HEK293 (cell line): ENCODE data around the gene BIN1.

ENCODE experiments used
- CTCF ChIP-seq: fragments of 450-650 bp; formaldehyde crosslinking; IDR thresholded peaks from 2 replicates; pipeline ENCODE4 v1.5.1; 2016; ENCODE audit warnings: missing biosample characterization, missing genetic modification characterization
- ZNF24 ChIP-seq: fragments of 450-650 bp; formaldehyde crosslinking; IDR thresholded peaks from 2 replicates; pipeline ENCODE4 v1.5.1; 2016; ENCODE audit warnings: missing biosample characterization, missing genetic modification characterization
- ZNF324 ChIP-seq: fragments of 450-650 bp; formaldehyde crosslinking; IDR thresholded peaks from 2 replicates; pipeline ENCODE4 v1.5.1; 2016; ENCODE audit warnings: missing biosample characterization, missing genetic modification characterization
- ZNF473 ChIP-seq: fragments of 450-650 bp; formaldehyde crosslinking; IDR thresholded peaks from 2 replicates; pipeline ENCODE4 v1.5.1; 2017; ENCODE audit warnings: missing biosample characterization, missing genetic modification characterization
- ZNF596 ChIP-seq: fragments of 450-650 bp; IDR thresholded peaks from 2 replicates; pipeline ENCODE4 v1.5.0; 2018; ENCODE audit warnings: missing biosample characterization, mild to moderate bottlenecking, missing genetic modification characterization, moderate library complexity
- ZNF654 ChIP-seq: fragments of 450-650 bp; formaldehyde crosslinking; IDR thresholded peaks from 2 replicates; pipeline ENCODE4 v1.5.1; 2016; ENCODE audit warnings: low read depth, missing biosample characterization, missing genetic modification characterization
- TF ChIP-seq, protein P1 (sequence below): fragments of 450-650 bp; formaldehyde crosslinking; IDR thresholded peaks from 2 replicates; pipeline ENCODE4 v1.5.1; 2016; ENCODE audit warnings: missing biosample characterization, missing genetic modification characterization, low read depth
- TF ChIP-seq, protein P2 (sequence below): fragments of 450-650 bp; formaldehyde crosslinking; conservative IDR thresholded peaks from 2 replicates; pipeline ENCODE4 v1.5.1; 2016; ENCODE audit warnings: low read depth, missing biosample characterization, missing genetic modification characterization
- TF ChIP-seq, protein P3 (sequence below): sonication (generic); formaldehyde crosslinking; IDR thresholded peaks from 2 replicates; pipeline ENCODE4 v1.8.1; 2022; ENCODE audit warnings: mild to moderate bottlenecking, moderate library complexity, missing genetic modification reagents
- TF ChIP-seq, protein P4 (sequence below): fragments of 450-650 bp; formaldehyde crosslinking; IDR thresholded peaks from 2 replicates; pipeline ENCODE4 v1.5.1; 2016; ENCODE audit warnings: missing biosample characterization, missing genetic modification characterization

DNA sequence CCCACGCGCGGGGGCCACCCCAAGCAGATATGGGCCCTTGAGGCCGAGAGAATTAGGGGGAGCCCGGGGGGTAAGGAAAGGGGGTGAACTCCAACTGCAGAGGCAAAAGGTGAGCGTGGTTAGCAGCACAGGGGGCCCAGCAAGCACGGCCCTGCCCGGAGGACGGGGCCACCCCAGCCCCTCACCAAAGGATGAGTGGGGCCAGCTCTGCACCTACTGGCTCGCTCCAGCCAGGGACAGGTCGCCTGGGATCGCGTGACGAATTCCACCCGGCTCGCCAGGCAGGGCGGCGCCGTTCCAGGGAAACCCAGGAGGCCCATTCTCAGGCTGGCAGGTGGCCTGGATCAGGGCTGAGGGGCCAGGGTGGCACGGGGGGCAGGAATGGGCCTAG is 38.6 kb downstream of the BIN1 start:
- TF ChIP-seq ZNF654 (no peak), CTCF (tag by site-specific recombination) (no peak), ZNF596 (tag by site-specific recombination) (no peak), ZNF473 (tag by site-specific recombination) (no peak), ZNF24 (tag by site-specific recombination) (no peak), ZNF324 (tag by site-specific recombination) (no peak)
- TF ChIP-seq, protein P1, sequence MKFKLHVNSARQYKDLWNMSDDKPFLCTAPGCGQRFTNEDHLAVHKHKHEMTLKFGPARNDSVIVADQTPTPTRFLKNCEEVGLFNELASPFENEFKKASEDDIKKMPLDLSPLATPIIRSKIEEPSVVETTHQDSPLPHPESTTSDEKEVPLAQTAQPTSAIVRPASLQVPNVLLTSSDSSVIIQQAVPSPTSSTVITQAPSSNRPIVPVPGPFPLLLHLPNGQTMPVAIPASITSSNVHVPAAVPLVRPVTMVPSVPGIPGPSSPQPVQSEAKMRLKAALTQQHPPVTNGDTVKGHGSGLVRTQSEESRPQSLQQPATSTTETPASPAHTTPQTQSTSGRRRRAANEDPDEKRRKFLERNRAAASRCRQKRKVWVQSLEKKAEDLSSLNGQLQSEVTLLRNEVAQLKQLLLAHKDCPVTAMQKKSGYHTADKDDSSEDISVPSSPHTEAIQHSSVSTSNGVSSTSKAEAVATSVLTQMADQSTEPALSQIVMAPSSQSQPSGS (tag by site-specific recombination) = no peak
- TF ChIP-seq, protein P2, sequence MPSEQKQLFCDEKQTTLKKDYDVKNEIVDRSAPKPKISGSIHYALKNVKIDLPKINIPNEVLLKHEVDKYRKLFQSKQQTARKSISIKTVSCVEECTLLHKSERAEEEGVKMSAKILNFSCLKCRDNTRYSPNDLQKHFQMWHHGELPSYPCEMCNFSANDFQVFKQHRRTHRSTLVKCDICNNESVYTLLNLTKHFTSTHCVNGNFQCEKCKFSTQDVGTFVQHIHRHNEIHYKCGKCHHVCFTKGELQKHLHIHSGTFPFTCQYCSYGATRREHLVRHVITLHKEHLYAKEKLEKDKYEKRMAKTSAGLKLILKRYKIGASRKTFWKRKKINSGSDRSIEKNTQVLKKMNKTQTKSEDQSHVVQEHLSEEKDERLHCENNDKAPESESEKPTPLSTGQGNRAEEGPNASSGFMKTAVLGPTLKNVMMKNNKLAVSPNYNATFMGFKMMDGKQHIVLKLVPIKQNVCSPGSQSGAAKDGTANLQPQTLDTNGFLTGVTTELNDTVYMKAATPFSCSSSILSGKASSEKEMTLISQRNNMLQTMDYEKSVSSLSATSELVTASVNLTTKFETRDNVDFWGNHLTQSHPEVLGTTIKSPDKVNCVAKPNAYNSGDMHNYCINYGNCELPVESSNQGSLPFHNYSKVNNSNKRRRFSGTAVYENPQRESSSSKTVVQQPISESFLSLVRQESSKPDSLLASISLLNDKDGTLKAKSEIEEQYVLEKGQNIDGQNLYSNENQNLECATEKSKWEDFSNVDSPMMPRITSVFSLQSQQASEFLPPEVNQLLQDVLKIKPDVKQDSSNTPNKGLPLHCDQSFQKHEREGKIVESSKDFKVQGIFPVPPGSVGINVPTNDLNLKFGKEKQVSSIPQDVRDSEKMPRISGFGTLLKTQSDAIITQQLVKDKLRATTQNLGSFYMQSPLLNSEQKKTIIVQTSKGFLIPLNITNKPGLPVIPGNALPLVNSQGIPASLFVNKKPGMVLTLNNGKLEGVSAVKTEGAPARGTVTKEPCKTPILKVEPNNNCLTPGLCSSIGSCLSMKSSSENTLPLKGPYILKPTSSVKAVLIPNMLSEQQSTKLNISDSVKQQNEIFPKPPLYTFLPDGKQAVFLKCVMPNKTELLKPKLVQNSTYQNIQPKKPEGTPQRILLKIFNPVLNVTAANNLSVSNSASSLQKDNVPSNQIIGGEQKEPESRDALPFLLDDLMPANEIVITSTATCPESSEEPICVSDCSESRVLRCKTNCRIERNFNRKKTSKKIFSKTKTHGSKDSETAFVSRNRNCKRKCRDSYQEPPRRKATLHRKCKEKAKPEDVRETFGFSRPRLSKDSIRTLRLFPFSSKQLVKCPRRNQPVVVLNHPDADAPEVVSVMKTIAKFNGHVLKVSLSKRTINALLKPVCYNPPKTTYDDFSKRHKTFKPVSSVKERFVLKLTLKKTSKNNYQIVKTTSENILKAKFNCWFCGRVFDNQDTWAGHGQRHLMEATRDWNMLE (tag by site-specific recombination) = no peak
- TF ChIP-seq, protein P3, sequence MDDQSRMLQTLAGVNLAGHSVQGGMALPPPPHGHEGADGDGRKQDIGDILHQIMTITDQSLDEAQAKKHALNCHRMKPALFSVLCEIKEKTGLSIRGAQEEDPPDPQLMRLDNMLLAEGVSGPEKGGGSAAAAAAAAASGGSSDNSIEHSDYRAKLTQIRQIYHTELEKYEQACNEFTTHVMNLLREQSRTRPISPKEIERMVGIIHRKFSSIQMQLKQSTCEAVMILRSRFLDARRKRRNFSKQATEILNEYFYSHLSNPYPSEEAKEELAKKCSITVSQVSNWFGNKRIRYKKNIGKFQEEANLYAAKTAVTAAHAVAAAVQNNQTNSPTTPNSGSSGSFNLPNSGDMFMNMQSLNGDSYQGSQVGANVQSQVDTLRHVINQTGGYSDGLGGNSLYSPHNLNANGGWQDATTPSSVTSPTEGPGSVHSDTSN (CRISPR knock-in tag) = no peak
- TF ChIP-seq, protein P4, sequence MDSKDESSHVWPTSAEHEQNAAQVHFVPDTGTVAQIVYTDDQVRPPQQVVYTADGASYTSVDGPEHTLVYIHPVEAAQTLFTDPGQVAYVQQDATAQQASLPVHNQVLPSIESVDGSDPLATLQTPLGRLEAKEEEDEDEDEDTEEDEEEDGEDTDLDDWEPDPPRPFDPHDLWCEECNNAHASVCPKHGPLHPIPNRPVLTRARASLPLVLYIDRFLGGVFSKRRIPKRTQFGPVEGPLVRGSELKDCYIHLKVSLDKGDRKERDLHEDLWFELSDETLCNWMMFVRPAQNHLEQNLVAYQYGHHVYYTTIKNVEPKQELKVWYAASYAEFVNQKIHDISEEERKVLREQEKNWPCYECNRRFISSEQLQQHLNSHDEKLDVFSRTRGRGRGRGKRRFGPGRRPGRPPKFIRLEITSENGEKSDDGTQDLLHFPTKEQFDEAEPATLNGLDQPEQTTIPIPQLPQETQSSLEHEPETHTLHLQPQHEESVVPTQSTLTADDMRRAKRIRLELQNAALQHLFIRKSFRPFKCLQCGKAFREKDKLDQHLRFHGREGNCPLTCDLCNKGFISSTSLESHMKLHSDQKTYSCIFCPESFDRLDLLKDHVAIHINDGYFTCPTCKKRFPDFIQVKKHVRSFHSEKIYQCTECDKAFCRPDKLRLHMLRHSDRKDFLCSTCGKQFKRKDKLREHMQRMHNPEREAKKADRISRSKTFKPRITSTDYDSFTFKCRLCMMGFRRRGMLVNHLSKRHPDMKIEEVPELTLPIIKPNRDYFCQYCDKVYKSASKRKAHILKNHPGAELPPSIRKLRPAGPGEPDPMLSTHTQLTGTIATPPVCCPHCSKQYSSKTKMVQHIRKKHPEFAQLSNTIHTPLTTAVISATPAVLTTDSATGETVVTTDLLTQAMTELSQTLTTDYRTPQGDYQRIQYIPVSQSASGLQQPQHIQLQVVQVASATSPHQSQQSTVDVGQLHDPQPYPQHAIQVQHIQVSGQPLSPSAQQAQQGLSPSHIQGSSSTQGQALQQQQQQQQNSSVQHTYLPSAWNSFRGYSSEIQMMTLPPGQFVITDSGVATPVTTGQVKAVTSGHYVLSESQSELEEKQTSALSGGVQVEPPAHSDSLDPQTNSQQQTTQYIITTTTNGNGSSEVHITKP = no peak
